Measurements from ENCODE around the gene FMOD.

DNA sequence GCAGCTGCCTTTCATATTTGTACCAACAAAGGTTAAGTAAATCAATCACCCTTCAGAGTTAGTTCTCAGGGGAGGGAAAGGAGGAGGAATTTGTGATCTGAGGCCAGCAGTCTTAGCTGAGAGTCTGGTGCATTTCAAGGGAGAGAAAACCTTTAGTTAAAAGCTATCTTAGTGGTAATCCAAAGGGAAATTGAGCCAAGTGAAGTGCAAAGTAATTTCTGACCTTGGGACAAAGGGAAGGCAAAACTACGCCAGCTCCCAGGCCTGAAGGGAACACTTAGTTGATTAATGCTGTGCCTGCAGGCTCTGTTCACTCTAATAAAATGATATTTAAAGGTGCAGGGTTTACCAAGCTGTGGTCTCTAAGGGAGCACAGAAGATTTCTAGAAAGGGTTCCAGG is 23.1 kb upstream of the FMOD start:
- no peak for TF ChIP-seq POLR2A (IDR thresholded peaks at IDR 0.05)
- TF ChIP-seq, protein P1, sequence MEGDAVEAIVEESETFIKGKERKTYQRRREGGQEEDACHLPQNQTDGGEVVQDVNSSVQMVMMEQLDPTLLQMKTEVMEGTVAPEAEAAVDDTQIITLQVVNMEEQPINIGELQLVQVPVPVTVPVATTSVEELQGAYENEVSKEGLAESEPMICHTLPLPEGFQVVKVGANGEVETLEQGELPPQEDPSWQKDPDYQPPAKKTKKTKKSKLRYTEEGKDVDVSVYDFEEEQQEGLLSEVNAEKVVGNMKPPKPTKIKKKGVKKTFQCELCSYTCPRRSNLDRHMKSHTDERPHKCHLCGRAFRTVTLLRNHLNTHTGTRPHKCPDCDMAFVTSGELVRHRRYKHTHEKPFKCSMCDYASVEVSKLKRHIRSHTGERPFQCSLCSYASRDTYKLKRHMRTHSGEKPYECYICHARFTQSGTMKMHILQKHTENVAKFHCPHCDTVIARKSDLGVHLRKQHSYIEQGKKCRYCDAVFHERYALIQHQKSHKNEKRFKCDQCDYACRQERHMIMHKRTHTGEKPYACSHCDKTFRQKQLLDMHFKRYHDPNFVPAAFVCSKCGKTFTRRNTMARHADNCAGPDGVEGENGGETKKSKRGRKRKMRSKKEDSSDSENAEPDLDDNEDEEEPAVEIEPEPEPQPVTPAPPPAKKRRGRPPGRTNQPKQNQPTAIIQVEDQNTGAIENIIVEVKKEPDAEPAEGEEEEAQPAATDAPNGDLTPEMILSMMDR (IDR thresholded peaks at IDR 0.05) = no peak

Measured in right lobe of liver (tissue), 4 donors.